Measurements from ENCODE around the gene DNER. TPM values are rescaled to one million over a fixed set of nuclear protein-coding genes. Genes with fewer than 3 reads are reported as not detected.

The DNER gene
- total RNA-seq, 3 donors from 2014 or later (not counting 1 experiment from before 2014, with no cell fraction given): not detected

DNA sequence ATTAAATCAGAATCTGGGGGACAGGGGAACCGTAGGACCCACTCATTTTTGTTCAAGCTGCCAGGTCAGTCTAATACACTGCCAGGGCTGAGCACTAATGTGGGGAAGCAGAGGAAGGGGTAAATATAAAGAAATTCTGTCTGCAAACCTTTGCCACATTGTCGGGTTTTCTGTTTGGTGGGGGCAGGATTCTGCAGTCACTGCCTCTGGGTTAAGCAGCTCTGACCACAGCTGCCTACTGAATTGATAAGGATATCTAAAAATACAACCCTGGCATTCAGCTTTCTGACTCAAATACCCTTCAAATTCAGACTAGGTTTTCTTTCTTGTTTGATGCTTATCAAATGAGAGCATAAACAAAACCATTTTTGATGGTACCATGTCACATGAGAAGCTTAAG lies 6.0 kb downstream of the DNER start:
- Histone ChIP-seq H3K9me3 (ENCODE audit: control insufficient read depth, insufficient read depth, low read length) (no peaks in the 10 kb centered on the region), H3K4me3 (ENCODE audit: low read length) (no peak overlapping the region), H3K4me1 (ENCODE audit: control insufficient read depth, insufficient read depth, low read length) (peaks cover 1% of the 10 kb centered on the region), H3K36me3 (ENCODE audit: control insufficient read depth, insufficient read depth, low read length) (no peaks in the 10 kb centered on the region), H3K27ac (ENCODE audit: low read length) (no peak overlapping the region), H3K27me3 (ENCODE audit: control insufficient read depth, insufficient read depth, low read length) (peaks cover 28% of the 10 kb centered on the region)
- Mint-ChIP-seq H3K9me3 (no peaks in the 10 kb centered on the region), H3K4me3 (no peak overlapping the region), H3K27ac (no peak overlapping the region), H3K36me3 (no peaks in the 10 kb centered on the region), H3K27me3 (ENCODE audit: low read depth in 2 of 2) (peaks cover 38 to 57% of the 10 kb centered on the region in 2 donors), H3K4me1 (peaks cover 0 to under 1% of the 10 kb centered on the region in 2 donors)
- ATAC-seq (no peak), DNase-seq (no peak)
- intact Hi-C loops (cut with micrococcal nuclease): no loop called here
- WGBS (ENCODE audit: insufficient coverage): 44% methylated on average over 2 of the region's 2 CpGs
- no peak for TF ChIP-seq CTCF (IDR thresholded peaks at IDR 0.05)

- no peaks in the 10 kb centered on the region for H3K36me3 Mint-ChIP-seq
- 88% methylated on average over 4 of the region's 5 CpGs for WGBS (ENCODE audit: insufficient coverage)
Observed at GRCh38 chr2:229703909-229704630, 10.3 kb downstream of the DNER start.

GRCh38 chr2:229701716-229702115 lies 12.6 kb downstream of the DNER start:
- 89% methylated on average over 6 of the region's 6 CpGs for WGBS (ENCODE audit: insufficient coverage)
- H3K36me3 ChIP-seq (ENCODE audit: control insufficient read depth, insufficient read depth, low read length): no peaks in the 10 kb centered on the region
- H3K27me3 Mint-ChIP-seq (ENCODE audit: low read depth in 2 of 2): peaks cover 4 to 21% of the 10 kb centered on the region in 2 donors

More at GRCh38 chr2:229703909-229704630, 10.3 kb downstream of the DNER start:
- no peak for TF ChIP-seq CTCF (IDR thresholded peaks at IDR 0.05)
- H3K4me1 ChIP-seq (ENCODE audit: control insufficient read depth, insufficient read depth, low read length): no peaks in the 10 kb centered on the region
- ATAC-seq (no peak), DNase-seq (no peak)
- H3K27me3 Mint-ChIP-seq (ENCODE audit: low read depth in 2 of 2): peaks cover 8 to 30% of the 10 kb centered on the region in 2 donors
- H3K36me3 ChIP-seq (ENCODE audit: control insufficient read depth, insufficient read depth, low read length): no peaks in the 10 kb centered on the region
- H3K4me1 Mint-ChIP-seq: no peaks in the 10 kb centered on the region
- H3K27ac Mint-ChIP-seq: no peak overlapping the region
- intact Hi-C loops (cut with micrococcal nuclease): no loop called here
- no peaks in the 10 kb centered on the region for H3K9me3 ChIP-seq (ENCODE audit: control insufficient read depth, insufficient read depth, low read length)
- H3K4me3 ChIP-seq (ENCODE audit: low read length): no peak overlapping the region
- no peak overlapping the region for H3K27ac ChIP-seq (ENCODE audit: low read length)
- H3K27me3 ChIP-seq (ENCODE audit: control insufficient read depth, insufficient read depth, low read length): no peaks in the 10 kb centered on the region
- H3K9me3 Mint-ChIP-seq: no peaks in the 10 kb centered on the region
- H3K4me3 Mint-ChIP-seq: no peak overlapping the region

More at GRCh38 chr2:229701716-229702115, 12.6 kb downstream of the DNER start:
- TF ChIP-seq CTCF (IDR thresholded peaks at IDR 0.05): no peak
- H3K4me1 Mint-ChIP-seq: no peaks in the 10 kb centered on the region
- no peaks in the 10 kb centered on the region for H3K9me3 Mint-ChIP-seq
- no peaks in the 10 kb centered on the region for H3K9me3 ChIP-seq (ENCODE audit: control insufficient read depth, insufficient read depth, low read length)
- no peaks in the 10 kb centered on the region for H3K27me3 ChIP-seq (ENCODE audit: control insufficient read depth, insufficient read depth, low read length)
- H3K4me3 ChIP-seq (ENCODE audit: low read length): no peak overlapping the region
- intact Hi-C loops (cut with micrococcal nuclease): no loop called here
- no peak for DNase-seq
- no peak overlapping the region for H3K27ac ChIP-seq (ENCODE audit: low read length)
- H3K27ac Mint-ChIP-seq: no peak overlapping the region
- no peak for ATAC-seq
- no peaks in the 10 kb centered on the region for H3K4me1 ChIP-seq (ENCODE audit: control insufficient read depth, insufficient read depth, low read length)
- H3K4me3 Mint-ChIP-seq: no peak overlapping the region
- no peaks in the 10 kb centered on the region for H3K36me3 Mint-ChIP-seq

Data from natural killer cell (primary cell).